Spleen (tissue), 7 donors: ENCODE results near the gene FLAD1.

Source experiments
- CTCF ChIP-seq, 11 experiments: fragments of 200-600 bp in 7 of 11; fragments of 450-650 bp in 4 of 11; sonication (generic) in 4 of 11; IDR thresholded peaks in 8 of 11; conservative IDR thresholded peaks in 3 of 11; 1 replicate in 7 of 11; 2 replicates in 4 of 11; pipeline versions ENCODE4 v1.4.0 to v1.8.0; 2016 to 2021; ENCODE audit warnings: antibody characterized with exemption in 11 of 11, inconsistent platforms in 4 of 11, mild to moderate bottlenecking in 1 of 11
- POLR2A ChIP-seq, 3 donors: fragments of 450-650 bp; IDR thresholded peaks; one replicate each; pipeline ENCODE4 v1.5.1; 2017; ENCODE audit warnings: antibody characterized with exemption in 3 of 3, mild to moderate bottlenecking in 1 of 3
- donor health status: DM: no; HTN: no; CAD: no; lungs with moderate emphysema.
- donor health status: DM: no; HTN: no; CAD: no.
- donor health status: DM: no; HTN: no; CAD: no.

DNA sequence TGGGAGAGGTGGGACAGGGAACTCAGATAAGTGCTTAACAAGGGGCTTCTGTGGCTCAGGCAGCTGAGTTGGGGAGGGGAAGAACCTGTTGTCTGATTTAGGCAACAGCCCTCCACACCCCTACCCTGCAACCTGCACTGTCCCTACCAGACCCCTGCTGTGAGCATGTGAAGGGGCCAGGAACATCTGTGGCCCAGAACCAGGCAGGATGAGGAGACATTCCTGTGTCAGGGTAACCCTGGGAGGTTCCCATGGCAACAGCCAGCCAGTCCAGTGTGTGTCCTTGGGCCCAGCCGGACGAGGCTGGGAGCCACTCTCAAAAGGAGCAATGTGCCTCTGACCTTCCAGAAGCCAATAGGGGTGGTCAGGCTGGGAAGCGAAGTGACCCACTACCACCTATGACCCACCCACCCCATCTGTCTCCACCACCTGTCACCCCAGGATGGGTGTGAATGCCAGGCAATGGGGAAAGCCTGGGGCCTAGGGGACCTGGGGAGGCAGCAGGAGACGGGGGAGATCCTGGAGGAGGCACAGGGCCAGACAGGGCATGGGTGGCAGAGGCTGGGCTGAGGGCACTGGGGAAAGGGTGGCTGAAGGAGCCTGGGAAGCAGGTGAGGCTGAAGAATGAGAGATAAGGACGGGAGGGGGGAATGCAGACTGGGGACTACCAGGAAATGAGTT lies 41.7 kb upstream of the FLAD1 start:
- no peak for TF ChIP-seq CTCF (IDR thresholded peaks at IDR 0.05 in 8 of 11, conservative IDR thresholded peaks at IDR 0.05 in 3 of 11)
- TF ChIP-seq POLR2A (IDR thresholded peaks at IDR 0.05), result no peak
